RPMI7951 (cell line): ENCODE results near the gene ARHGAP25. TPM values are rescaled to one million over a fixed set of nuclear protein-coding genes. Genes with fewer than 3 reads are reported as not detected.

Experiments used
- DNase-seq: peaks from one replicate; pipeline ENCODE4 v3.0.0-alpha.2; 2012; ENCODE audit warnings: low read depth
- total RNA-seq: library from RNA; depleted of rRNA; stranded (reverse); fragments of >200 nt; shearing (Covaris generic); gene quantifications from 2 replicates; pipeline ENCODE4 v1.2.3, GENCODE V29; 2014

ARHGAP25 gene
- total RNA-seq, 1 experiment from 2014 or later, result 0.12 TPM

DNA sequence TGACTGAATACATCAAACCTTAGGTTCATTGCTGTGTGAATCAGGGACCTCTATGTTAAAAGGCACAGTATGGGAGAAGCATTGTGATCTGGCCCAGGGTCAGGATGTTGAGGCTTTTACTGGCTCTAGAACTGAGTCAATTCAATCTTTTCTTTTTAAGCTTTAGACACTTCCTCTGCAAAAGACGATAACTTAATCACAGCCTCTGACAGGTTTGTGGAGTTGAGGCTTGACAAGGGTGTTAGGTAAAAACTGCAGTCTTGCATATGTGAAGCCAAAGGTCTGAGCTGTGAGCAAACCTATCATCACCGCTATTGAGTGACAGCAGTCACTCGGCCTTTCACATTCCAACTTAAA, 17.3 kb upstream of the ARHGAP25 start:
- no peak for DNase-seq

DNA sequence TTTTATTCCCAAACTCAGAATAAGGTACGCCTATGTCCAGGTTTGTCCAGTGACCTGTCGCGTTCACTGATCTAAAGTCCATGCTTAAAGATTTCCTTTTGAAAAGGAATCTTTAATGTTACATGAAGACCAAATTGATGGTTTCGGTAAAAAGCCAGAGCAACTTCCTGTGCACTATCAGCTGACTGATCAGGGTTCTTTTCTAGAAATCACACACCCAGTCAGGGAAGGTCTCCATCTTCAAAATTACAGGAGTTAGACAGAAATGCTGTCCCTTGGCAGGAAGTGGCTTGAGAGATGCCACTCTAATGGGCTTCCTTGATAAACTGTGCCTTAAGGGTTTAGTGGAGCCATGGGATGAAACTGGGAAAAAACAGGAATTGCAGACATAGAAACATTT, 14.7 kb upstream of the ARHGAP25 start:
- DNase-seq, result no peak

DNA sequence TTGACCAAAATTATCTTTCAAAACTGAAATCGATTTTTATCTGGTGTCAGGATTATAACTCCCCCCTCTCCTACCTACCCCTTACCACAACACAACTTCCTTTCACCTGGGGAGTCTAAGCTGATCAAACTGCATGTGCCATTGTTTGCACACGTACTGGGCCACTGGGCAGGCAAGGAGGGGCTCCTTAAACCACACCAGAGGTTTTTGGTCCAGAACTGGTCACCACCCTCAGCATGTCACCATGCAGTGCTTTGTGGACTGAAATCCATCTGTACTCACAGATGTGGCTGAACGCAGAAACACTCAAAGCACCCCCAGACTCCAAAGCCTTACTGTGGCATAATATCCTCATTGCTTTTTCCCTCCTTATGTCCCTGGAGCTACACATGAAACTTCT, 13.9 kb upstream of the ARHGAP25 start:
- DNase-seq, result no peak

DNA sequence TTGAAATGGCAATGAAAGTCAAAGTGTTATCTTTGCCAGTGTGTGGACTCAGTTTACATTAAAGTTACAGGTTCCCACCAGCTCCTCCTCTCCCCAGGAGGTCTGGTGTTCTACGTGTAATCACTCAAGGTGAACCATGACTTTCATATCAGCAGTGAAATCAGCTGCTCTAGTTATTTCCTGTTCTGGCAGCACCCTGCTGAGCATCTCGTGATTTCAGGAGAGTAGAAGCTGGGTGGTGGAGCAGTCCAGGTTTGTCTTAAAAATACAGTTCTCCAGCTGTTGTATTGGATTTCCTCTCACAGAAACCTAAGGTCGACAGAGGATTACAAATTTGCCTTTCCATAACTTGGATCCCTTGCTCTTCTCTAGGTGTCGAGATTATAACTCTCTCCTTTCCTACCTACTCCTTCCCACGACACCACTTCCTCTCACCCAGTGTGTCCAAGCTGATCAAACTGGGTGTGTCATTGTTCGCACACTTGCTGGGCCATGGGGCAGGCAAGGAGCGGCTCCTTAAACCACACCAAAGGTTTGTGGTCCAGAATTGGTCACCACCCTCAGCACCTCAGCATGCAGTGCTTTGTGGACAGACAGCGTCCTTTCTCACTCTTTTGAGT, 13.0 kb upstream of the ARHGAP25 start:
- DNase-seq, result no peak

DNA sequence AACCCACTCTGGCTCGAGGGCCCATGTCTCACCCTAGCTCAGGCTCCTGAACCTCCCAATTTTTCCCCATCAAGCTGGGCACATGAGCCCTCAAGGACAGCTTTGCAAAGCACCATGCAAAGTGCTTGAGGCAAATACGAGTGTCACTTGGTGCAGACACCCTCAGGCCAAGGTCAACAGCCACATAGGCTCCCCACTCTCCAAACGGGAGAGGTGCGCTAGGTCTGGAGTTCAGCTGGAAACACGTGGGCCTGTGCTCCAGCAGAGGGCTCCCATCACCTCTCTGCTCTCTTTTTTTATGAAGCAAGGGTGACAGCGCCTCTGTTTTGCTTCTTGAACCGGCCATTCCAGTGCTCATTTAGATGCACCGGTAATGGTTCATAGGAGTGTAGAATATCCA, 11.9 kb upstream of the ARHGAP25 start:
- DNase-seq, result no peak

DNA sequence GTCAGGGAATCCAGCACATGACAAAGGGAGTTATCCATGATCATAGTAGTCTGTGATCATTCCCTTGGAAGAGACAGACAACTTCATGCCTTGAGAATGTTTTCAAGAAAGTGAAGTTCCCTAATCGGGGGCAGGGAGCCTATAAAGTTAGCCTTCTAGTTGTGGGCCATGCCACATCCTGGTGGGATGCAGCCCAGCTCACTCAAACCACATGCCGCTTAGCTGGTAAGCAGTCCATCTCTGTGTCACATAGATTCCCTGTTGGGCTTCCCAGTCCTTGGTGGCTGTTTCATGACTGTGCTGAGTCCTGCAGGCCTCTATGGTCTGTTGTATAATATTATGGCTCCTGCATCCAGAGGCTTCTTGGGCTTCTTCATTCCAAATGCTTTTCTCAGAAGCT, 11.4 kb upstream of the ARHGAP25 start:
- DNase-seq, result no peak

DNA sequence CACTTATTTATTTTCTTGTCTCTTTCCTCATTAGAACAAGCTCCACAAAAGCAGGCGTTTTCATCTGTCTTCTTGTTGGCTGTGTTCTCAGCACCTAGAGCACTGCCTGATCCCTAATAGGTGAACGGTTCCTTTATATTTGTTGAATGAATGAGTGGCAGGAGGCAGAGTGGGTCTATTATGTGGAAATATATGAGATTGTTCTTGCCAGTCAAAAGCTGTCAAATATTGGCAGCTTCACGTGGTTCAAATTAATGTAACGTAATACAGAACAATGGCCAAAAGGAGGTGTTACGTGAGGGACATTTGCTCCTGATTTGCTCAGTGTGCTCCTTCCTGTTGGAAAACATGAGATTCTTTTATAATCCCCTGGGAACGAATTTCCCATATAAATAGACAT, 8.5 kb upstream of the ARHGAP25 start:
- no peak for DNase-seq

DNA sequence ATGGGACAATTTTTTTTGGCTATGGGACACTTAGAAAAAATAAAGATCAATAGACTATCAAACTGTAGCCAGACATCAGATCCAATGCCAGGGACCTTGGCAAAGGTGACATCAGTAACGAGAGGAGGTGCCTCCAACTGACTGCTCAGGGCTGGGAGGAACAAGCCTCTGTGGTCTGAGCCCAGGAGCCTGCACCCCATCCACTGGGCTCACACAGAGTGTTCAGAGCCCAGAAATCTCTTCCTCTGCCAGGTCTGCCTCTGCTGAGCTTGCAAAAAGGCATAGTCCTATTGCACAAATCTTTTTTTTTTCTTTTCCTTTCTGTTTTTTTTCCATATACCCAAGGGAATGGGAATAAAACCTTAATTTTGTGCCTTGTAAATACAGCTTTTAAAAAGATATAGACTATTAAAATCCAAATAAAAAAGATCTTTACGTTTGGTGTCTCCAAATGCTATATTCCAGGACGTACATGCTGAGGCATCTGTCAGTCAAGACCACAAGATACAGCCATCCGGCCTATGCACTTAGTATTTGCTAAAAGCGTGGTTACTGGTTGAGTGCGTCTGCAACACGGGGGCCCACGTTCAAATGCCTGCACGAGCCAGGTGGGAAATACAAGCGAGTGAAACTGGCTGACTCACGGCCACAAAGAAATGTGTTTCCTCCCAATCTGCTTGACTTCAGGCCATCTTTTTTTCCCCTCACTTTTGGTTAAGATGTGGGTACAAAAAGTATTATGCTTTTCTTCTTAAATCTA, 7.8 kb upstream of the ARHGAP25 start:
- DNase-seq, result peak; percentile 63

DNA sequence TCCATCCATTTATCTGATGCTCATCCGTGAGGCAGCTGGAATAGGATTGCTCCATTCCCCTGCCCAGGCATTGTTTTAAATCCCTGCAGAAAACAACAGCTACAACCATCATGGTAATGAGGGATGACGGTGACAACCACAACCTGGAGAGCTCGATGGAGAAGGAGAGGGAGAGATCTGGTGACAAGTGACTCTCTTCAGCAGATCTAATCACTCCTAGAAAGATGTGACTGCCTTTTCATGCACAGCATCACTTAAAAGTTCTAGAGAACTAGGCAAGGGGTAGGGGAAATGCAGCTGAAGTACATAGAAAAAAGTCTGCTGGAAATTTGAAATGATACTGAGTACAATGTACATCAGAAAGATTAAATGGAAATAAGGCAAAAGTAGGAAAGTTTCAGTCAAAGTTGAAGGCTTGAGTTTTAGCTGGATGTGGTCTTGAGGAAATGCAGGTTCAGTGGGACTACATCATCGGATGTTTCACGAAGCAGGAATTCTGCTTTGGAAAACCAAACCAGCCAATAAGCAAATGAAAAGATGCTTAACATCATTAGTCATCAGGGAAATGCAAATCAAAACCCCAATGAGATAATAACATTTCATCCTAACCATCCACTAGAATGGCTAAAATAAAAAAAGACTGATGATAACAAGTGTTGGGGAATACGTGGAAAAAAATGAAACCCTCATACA, 6.8 kb upstream of the ARHGAP25 start:
- DNase-seq, result peak; percentile 74

DNA sequence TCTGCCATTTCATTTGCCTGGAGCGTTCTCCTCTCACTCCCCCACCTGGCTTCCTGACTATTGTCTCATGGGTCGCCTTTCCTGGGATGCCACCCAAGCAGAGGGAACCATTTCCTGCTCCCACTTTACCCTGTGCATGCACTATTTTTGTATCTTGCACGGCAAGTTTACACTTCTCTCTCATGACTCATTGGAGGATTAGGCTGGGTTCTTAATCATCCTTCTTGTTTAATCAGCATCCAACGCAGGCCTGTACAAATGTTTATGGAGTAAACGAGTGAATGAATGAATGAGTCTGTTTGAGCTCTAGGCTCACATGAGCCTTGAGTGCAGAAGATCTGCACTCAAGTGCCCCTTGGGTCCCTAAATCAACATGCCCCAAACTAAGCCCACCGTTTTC, 3.8 kb upstream of the ARHGAP25 start:
- DNase-seq, result peak; percentile 69

DNA sequence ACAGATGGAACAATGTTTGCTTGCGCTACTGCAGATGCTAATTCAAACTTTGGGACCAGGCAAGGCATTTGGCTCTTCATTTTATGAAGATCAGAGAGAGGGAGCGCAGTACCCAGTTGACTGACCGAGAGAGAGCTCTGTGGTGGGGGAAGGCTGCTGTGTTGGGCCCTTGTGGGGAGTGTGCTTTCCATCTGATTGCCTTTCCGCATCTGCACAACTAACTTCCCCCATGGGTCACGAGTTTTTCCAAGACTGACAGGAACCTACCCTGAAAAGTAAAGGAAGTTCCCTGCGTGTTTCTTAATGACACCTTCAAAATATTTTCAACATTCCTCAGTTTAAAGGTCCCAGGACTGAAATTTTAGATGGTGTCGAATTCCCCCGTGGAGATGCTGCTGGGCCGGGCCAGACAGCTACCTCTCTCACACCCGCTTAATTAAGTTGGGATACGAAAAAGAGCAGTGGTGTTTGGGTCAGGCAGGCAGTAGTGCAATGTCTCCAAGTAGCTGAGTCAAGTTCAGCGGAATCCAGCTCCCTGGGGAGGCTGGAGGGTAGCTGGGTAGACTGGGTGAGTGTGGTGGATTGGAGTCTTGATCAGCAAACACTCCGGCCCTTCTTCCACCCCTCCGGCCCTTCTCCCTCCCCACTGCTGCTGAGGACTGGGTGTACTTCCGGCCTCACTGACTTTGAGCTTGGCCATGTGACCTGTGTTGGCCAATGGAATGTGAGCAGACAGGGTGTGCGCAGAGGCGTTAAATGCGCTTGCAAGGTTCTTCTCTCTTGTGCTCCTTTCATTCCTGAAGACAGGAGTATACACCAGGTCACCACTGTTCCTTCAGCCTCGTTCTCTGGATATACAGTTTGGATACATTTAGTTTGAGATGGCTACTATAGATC, 2.3 kb upstream of the ARHGAP25 start:
- no peak for DNase-seq

DNA sequence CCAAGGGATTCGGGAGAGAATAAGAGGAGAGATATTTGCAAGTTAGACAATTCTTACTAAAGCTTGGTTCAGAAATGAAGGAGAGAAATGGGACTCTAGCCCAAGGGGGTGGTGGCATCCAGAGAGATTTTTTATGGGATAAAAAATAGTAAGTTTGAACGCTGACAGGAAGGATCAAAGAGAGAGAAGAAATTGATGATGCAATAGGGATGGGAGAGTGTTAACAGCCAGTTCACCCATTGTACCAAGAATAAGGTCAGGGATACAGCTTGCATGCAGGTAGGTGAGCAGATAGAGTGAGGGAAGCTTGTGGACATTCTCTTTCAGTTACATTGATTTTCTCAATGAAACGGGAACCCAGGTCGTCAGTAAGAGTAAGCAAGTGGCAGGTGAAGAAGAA, 1.2 kb upstream of the ARHGAP25 start:
- no peak for DNase-seq

DNA sequence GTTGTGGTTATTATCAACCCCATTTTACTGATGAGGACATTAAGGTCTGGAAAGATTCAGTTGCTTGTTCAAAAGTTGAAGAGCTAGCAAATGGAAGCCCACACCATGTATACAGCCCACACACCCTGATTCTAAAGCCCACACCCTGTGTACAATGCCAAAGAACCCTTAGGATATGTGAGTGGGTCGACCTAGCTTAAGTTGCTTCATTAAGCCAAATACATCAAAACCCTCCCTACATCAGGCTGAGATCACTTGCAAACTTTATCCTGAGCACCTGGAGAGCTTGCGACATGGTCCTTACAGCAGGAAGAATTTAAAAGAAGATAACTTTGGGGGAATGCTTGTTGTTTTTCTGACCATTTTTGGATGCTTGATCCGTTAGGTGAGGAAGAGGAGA, 435 bp upstream of the ARHGAP25 start:
- no peak for DNase-seq

DNA sequence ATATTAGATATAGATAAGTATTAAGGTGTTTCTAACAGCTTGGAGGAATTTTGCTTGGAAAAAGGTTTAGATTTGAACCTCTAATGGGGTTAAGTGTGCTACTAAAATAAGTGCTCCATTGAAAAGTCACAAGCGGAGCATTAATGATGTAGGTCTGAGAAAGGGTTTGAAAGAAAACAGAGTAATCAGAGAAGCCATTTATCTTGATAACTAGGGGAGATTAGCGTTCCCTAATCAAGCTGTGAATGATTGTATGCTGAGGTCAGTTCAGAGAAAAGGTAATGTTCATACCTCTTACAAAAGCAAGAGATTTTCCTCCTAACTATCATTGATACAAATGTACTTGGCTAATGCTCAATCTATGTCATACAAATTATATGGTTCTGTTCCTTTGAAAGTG, 1.5 kb downstream of the ARHGAP25 start:
- DNase-seq, result no peak

DNA sequence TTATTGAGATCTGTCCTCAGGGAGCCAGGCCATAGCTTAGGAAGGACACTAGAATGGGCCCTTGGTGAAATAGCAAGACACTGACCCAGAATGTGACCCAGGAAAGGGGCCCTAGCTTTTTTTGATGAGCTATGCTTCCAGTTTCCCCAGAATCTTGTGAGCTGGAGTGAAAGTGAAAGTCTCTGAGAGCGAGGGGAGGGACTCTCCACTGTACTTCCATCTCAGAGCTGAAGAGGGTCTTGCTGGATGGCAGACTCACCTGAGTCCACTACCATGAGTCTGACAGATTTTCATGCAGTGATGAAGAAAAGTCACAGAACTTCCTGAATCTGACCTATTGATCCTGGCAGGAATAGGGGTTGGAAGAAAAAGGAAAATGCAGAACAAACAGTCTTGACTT, 3.1 kb downstream of the ARHGAP25 start:
- peak; percentile 23 for DNase-seq

DNA sequence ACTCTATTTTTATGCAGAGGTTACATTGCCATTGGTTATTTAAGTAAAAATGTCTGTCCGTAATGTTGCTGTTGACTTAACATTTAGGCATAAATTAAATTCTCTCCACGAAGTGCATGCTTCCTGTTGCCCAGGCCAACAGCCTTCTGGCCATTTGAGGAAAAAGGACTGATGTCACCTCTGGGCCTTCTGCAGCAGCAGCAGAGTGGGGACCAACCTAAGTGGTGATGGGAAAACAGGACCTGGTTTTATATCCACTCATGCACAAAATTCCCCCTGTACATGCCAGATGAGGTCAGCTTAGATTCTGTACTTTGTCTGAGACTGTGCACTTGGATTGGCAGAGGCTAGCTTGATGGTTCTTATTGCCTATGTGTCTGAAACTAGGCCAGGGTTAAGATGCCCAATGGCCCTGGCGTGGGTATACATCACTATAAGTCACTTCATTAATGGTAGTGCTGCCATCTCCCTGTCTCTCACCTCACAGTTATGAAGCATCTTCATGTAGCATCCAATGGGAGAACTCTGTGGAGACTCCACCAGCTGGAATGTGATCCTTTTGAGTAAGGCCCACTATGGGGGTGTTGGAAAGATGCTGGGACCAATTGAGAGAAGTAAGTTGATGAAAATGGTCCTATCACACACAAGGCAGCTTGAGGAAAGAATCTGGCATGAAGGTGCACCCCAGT, 4.4 kb downstream of the ARHGAP25 start:
- no peak for DNase-seq

DNA sequence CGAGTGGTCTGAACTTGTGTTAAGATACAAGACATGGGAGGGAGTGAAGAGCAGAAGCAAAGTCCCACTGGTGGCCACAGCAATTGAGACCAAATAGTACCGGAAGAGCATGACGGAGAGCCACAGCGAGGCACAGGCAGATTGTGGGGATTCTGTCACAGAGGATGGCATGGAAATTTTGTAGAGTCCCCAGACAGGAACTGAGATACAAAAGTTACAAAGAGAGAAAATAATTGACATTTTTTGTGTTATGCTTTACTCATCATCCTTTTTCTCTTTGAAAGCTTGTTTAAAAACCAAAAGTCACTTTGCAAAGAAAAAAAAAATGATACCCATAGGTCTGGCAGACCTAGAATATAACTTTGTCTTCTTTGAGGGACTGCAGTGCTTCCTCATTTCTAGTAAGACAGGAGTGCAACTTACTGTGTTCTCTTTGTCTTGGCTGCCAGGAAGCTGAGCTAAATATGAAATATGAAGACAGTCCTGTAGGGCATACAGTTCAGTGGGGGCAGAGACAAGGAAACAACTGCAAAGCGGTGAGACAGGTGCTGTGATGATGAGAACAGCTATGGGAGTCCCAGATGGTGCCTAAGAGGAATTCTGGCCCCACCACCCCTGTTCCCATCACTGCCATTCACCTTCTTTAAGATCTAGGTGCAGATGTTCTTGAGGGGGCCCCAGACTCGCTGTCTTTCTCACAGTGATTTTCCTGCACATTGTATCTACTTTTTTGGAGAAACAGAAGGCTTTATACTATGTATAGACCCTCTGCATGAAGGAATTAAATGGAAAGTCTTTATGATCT, 5.2 kb downstream of the ARHGAP25 start:
- DNase-seq, result no peak

DNA sequence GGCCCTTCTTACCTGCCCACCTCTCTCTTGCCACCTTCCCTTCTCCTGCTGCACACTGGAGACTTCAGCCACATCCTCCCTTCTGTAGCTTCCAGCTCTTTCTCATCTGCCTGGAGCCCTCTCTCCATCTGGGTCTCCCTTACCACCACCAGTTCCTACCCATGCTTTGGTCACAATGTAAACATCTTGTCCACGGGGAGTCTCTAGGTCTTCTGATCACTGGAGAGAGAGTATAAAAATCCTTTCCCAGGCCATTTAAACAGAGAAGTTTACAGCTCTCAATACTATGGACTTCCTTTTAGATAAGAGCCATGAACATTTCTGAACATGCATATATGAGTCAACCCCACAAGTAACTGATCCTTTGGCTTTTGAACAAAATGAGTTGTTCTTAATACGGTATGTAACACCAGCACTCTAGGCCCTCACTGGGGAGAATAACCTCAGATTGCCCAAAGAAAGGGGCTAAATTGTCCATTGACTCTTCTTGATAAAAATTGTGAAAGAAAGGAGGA, 5.8 kb downstream of the ARHGAP25 start:
- DNase-seq, result peak; percentile 19

DNA sequence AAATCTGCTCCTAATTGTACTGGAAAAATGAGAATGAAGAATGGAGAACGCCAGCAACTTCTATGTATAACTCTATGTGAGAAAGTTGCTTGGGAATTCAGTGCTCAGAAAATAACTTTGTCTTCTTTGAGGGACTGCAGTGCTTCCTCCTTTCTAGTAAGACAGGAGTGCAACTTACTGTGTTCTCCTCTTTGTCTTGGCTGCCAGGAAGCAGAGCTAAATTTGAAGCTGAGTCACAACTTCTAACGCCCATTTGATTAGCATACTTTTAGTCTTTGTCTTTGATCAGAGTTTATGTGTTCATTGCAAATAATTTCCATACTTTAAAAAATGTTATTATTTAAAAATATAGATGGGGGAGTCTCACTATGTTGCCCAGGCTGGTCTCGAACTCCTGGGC, 6.6 kb downstream of the ARHGAP25 start:
- peak; percentile 21 for DNase-seq

DNA sequence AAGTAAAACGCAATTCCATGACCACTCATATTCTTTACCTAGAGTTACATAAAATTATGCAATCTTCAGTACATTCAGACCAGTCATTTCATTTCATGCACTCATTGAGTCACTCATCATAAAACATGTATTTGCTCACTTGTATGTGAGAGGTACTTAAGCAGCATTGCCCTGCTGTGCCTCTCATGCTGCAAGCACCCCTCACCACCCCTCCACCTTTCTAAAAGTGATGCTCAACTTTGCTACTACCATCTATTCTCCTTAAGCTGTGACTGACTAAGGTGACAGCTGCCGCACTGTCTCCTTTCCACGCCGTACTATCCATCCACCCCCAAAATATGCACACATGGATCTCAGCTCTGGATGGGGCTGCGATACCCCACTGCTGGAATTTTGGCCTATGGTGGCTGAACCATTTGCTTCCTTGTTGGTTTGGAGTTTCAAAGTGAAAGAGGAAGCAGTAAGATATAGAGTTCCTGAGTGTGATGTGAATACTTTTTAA, 7.2 kb downstream of the ARHGAP25 start:
- no peak for DNase-seq
